Mucosa of descending colon (tissue), 3 donors: ENCODE data around the gene SLC3A2. TPM values are rescaled to one million over a fixed set of nuclear protein-coding genes. Genes with fewer than 3 reads are reported as not detected.

Experiments used
- ATAC-seq: fragments of 200-7000 bp; cut with Tn5 transposase; one replicate; pipeline ENCODE4 v1.9.1; 2020; ENCODE audit warnings: mild to moderate bottlenecking, moderate library complexity
- DNase-seq, 3 donors: peaks; one replicate each; pipeline ENCODE4 v3.0.0-alpha.2; 2020
- H3K36me3 ChIP-seq: fragments of 200-600 bp; one replicate; pipeline ENCODE4 v1.8.0; 2021; ENCODE audit warnings: low read depth, mild to moderate bottlenecking
- H3K4me1 ChIP-seq: fragments of 200-600 bp; one replicate; pipeline ENCODE4 v1.8.0; 2021; ENCODE audit warnings: low read depth, mild to moderate bottlenecking
- H3K4me3 ChIP-seq: fragments of 200-600 bp; one replicate; pipeline ENCODE4 v1.8.0; 2021; ENCODE audit warnings: mild to moderate bottlenecking
- H3K9me3 ChIP-seq: fragments of 200-600 bp; one replicate; pipeline ENCODE4 v1.8.0; 2021; ENCODE audit warnings: mild to moderate bottlenecking
- CTCF ChIP-seq: fragments of 200-600 bp; IDR thresholded peaks from one replicate; pipeline ENCODE4 v1.8.0; 2022; ENCODE audit warnings: antibody characterized with exemption, mild to moderate bottlenecking
- intact Hi-C, 2 donors: fragments of 100-400 bp; cut with DNase I in 1 of 2; cut with micrococcal nuclease in 1 of 2; formaldehyde crosslinking; loops; one replicate each; pipeline versions ENCODE4 v1.11.0 to v1.11.1; 2022; cut with DNase I, micrococcal nuclease
- total RNA-seq, 3 donors: library from RNA; stranded (reverse); fragmentation: NEBNext Ultra II Directional in 2 of 3; extraction: Animal tissue kit (Norgen Biotek cat#: 25700) in 2 of 3; gene quantifications; one replicate each; pipeline versions ENCODE4 v1.2.1 to v1.2.4, GENCODE V29; 2021 to 2023
- donor health status: DM: no; HTN: no; CAD: no; lungs with moderate emphysema.
- donor health status: DM: no; HTN: no; CAD: no.
- donor health status: DM: no; HTN: yes; CAD: no.

Gene SLC3A2
- total RNA-seq, 3 donors from 2014 or later, result 116 to 127 (median 124) TPM

- Histone ChIP-seq H3K4me1 (peaks cover 25% of the 10 kb centered on the region), H3K9me3 (no peaks in the 10 kb centered on the region), H3K36me3 (no peaks in the 10 kb centered on the region), H3K4me3 (no peak overlapping the region)
- TF ChIP-seq CTCF, result no peak
- ATAC-seq (no peak), DNase-seq (no peak)
- intact Hi-C loops, result no loop called here
Measured at GRCh38 chr11:62925308-62925707, 44.6 kb downstream of the SLC3A2 start.

GRCh38 chr11:62925745-62926679 is 45.3 kb downstream of the SLC3A2 start:
- no peak for TF ChIP-seq CTCF
- intact Hi-C loops, result no loop called here
- Histone ChIP-seq H3K4me1 (peaks cover 24% of the 10 kb centered on the region), H3K4me3 (no peak overlapping the region), H3K36me3 (no peaks in the 10 kb centered on the region), H3K9me3 (no peaks in the 10 kb centered on the region)
- DNase-seq (no peak), ATAC-seq (peak; percentile 4)

DNA sequence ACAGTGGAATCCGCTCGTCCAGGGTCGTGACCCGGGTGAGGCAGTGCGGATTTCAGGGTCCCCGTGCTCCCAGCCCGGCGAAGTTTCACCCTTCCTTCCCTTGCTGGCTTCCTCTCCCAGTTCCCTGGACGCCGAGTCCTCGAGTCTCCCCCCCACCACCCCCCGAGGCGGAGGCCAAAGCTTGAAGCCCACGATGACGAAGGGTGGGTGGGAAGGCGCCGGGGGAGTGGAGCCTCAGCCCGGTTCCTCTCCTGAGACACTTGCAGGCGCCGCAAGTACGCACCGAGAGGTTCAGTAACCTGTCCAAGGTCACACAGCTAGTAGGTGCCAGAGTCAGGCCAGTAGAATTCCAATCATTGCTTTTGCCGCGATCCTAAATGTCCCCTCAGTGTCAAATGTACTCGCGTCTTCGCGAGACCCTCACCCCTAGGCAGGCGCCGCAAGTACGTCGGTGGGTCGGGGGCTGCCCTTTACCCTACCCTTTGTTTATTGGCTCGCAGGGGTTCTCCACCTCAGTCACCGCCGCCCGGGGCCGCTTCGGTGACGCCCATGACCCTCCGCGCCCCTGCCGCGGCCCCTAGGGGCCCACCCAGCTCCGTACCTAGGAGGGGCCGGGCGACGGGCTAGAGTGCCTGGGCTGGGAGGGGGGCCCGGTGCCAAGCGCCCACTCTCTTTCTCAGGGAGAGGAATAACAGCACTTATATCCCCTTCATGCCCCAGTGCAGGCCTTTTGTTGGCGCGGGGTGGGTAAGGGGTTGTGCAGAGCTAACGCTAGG is 46.2 kb downstream of the SLC3A2 start:
- Histone ChIP-seq H3K9me3 (no peaks in the 10 kb centered on the region), H3K4me1 (peaks cover 20% of the 10 kb centered on the region), H3K36me3 (no peaks in the 10 kb centered on the region), H3K4me3 (no peak overlapping the region)
- no peak for ATAC-seq
- TF ChIP-seq CTCF, result no peak
- DNase-seq, result no peak
- intact Hi-C loops, result no loop called here

DNA sequence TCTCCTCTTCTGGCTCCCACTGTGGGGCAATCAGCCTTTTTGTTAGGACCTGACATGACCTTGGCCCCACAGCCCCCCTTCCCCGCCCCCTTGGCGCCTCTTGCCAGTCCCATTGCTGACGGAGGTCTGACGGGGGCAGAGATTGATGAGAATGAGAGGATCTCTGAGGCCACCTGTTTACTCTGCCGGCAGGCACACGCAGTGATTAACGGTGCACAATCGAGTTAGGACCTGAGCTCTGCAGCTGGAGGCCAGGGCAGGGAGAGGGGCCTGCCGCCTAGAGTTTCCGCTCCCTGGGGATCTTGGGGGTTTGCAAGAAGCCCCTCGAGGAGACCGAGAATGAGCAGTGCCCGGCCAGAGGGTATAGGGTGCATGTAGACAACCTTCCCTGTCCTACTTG is 47.3 kb downstream of the SLC3A2 start:
- no peak for ATAC-seq
- Histone ChIP-seq H3K36me3 (no peaks in the 10 kb centered on the region), H3K4me1 (peaks cover 20% of the 10 kb centered on the region), H3K9me3 (no peaks in the 10 kb centered on the region), H3K4me3 (no peak overlapping the region)
- intact Hi-C loops, result no loop called here
- no peak for TF ChIP-seq CTCF
- no peak for DNase-seq

DNA sequence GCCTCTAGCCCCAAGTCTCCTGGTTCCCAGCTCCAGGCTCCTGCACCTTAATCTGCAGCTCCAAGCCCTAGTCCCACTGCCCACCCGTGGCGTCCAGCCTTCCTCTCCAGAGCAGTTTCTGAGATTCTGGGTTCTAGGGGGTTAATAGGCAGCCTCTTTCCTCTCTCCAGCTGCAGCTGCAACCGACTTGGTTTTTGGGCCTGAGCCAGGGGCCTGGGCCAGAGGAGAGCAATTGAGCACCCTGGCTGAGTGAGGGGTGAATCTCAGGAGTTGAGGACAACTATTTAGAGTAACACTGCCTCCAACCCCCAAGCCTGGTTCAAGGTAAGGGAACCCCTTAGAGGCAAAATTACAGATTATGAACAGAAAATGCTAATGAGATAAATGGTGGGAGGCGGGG is 49.5 kb downstream of the SLC3A2 start:
- no peak for ATAC-seq
- H3K4me3 ChIP-seq, result no peak overlapping the region
- peaks cover 11% of the 10 kb centered on the region for H3K4me1 ChIP-seq
- intact Hi-C loops, result no loop called here
- TF ChIP-seq CTCF, result no peak
- no peaks in the 10 kb centered on the region for H3K36me3 ChIP-seq
- no peaks in the 10 kb centered on the region for H3K9me3 ChIP-seq
- no peak for DNase-seq
